GM12878 (cell line): ENCODE results near the gene BCAS3. TPM values are rescaled to one million over a fixed set of nuclear protein-coding genes. Genes with fewer than 3 reads are reported as not detected.

ENCODE experiments used
- ATAC-seq: fragments of 200-7000 bp; cut with Tn5 transposase; 3 replicates; pipeline ENCODE4 v1.9.1; 2020; ENCODE audit warnings: mild to moderate bottlenecking, moderate library complexity
- BruUV-seq: library from RNA; stranded (reverse); fragments of 400-500 nt; replicated peaks from 2 replicates; lab custom pipeline; 2021; lab: Mats Ljungman, UMichigan
- CTCF ChIA-PET: fragments of 300-600 bp; sonication (Branson Sonifier 250); formaldehyde crosslinking; extraction: SDS; loops from one replicate; lab custom pipeline; 2021; ENCODE audit warnings: inconsistent platforms; lab: Yijun Ruan, JAX
- POLR2A ChIA-PET: fragments of 350-600 bp; formaldehyde crosslinking; extraction: SDS; loops from one replicate; lab custom pipeline; 2021; ENCODE audit warnings: inconsistent platforms; lab: Charles Lee
- RAD21 ChIA-PET: fragments of 300-600 bp; sonication (Branson Sonifier 250); formaldehyde crosslinking; loops from one replicate; lab custom pipeline; 2023; ENCODE audit warnings: antibody characterized with exemption; ENCODE audit not compliant: unreplicated experiment; lab: Charles Lee
- SMC1A ChIA-PET: fragments of 300-600 bp; sonication (Branson Sonifier 250); formaldehyde crosslinking; loops from one replicate; lab custom pipeline; 2023; ENCODE audit not compliant: unreplicated experiment, uncharacterized antibody; lab: Charles Lee
- DNase-seq: peaks from one replicate; pipeline ENCODE4 v3.0.0-alpha.2; 2011; ENCODE audit warnings: low read depth, low spot score
- FAIRE-seq: peaks from 3 replicates; lab custom pipeline; 2011; peaks lifted over from hg19 to GRCh38; lab: Jason Lieb, UNC
- H2AFZ ChIP-seq: 2 replicates; pipeline ENCODE4 v1.6.0; 2011; ENCODE audit warnings: low read depth, low read length, control low read depth; ENCODE audit not compliant: control insufficient read depth
- H3K27ac ChIP-seq: 2 replicates; pipeline ENCODE4 v1.5.1; 2011; ENCODE audit warnings: control low read depth; ENCODE audit not compliant: control insufficient read depth, insufficient read depth
- H3K27me3 ChIP-seq, 2 experiments: replicated peaks in 1 of 2; 2 replicates each; pipeline versions ENCODE4 v1.6.0 to v1.6.1; 2011; ENCODE audit warnings: low read length in 1 of 2; ENCODE audit not compliant: control insufficient read depth in 2 of 2, insufficient read depth in 2 of 2
- H3K36me3 ChIP-seq, 2 experiments: 2 replicates each; pipeline ENCODE4 v1.5.1; 2011; ENCODE audit warnings: low read length in 1 of 2; ENCODE audit not compliant: control insufficient read depth in 2 of 2, insufficient read depth in 2 of 2
- H3K4me1 ChIP-seq: 2 replicates; pipeline ENCODE4 v1.6.1; 2011; ENCODE audit warnings: mild to moderate bottlenecking, low read length, moderate library complexity, mixed read lengths; ENCODE audit not compliant: control insufficient read depth, insufficient read depth
- H3K4me2 ChIP-seq: 2 replicates; pipeline ENCODE4 v1.6.0; 2011; ENCODE audit warnings: control low read depth; ENCODE audit not compliant: control insufficient read depth, insufficient read depth
- H3K4me3 ChIP-seq: fragments of 200-600 bp; sonication (generic); 2 replicates; pipeline ENCODE4 v1.5.1; 2016
- H3K79me2 ChIP-seq: 2 replicates; pipeline ENCODE4 v1.6.0; 2011; ENCODE audit warnings: low read length; ENCODE audit not compliant: control insufficient read depth, insufficient read depth
- H3K9ac ChIP-seq: 2 replicates; pipeline ENCODE4 v1.8.0; 2011; ENCODE audit warnings: low read length, control low read depth, mixed read lengths; ENCODE audit not compliant: control insufficient read depth, insufficient read depth
- H3K9me3 ChIP-seq: replicated peaks from 3 replicates; pipeline ENCODE4 v1.5.1; 2011; ENCODE audit warnings: mild to moderate bottlenecking, low read length; ENCODE audit not compliant: control insufficient read depth, insufficient read depth
- H4K20me1 ChIP-seq: 2 replicates; pipeline ENCODE4 v1.6.0; 2011; ENCODE audit not compliant: control insufficient read depth, insufficient read depth
- ASH2L ChIP-seq: fragments of 300-600, 200-600 bp; sonication (generic); IDR thresholded peaks from 2 replicates; pipeline ENCODE4 v1.6.1; 2017; ENCODE audit warnings: low read depth, mild to moderate bottlenecking, borderline replicate concordance
- BHLHE40 ChIP-seq, 2 experiments: fragments of 450-650 bp in 1 of 2; IDR thresholded peaks; 2 replicates each; pipeline ENCODE4 v1.6.1; 2011 to 2017; ENCODE audit warnings: low read depth in 2 of 2, borderline replicate concordance in 1 of 2, improper control_type of control experiment in 1 of 2, low read length in 1 of 2, mild to moderate bottlenecking in 1 of 2
- ETV6 ChIP-seq, 2 experiments: fragments of 450-650 bp in 1 of 2; IDR thresholded peaks in 1 of 2; conservative IDR thresholded peaks in 1 of 2; 2 replicates each; pipeline ENCODE4 v1.6.1; 2014; ENCODE audit warnings: antibody characterized with exemption in 1 of 2, borderline replicate concordance in 1 of 2, low read depth in 1 of 2, mild to moderate bottlenecking in 1 of 2, moderate library complexity in 1 of 2
- GATAD2B ChIP-seq: fragments of 450-650 bp; conservative IDR thresholded peaks from 2 replicates; pipeline ENCODE4 v1.6.1; 2017; ENCODE audit warnings: low read depth, mild to moderate bottlenecking, moderate library complexity
- JUNB ChIP-seq: IDR thresholded peaks from 2 replicates; pipeline ENCODE4 v1.6.1; 2016; ENCODE audit warnings: antibody characterized with exemption, mild to moderate bottlenecking
- MYB ChIP-seq: fragments of 150-350 bp; IDR thresholded peaks from 2 replicates; pipeline ENCODE4 v1.6.1; 2014; ENCODE audit warnings: mild to moderate bottlenecking, low read depth, low read length, borderline replicate concordance
- MYC ChIP-seq: IDR thresholded peaks from 2 replicates; pipeline ENCODE4 v1.6.1; 2011; ENCODE audit warnings: mild to moderate bottlenecking, low read length, moderate library complexity, inconsistent platforms; ENCODE audit not compliant: insufficient read depth, insufficient replicate concordance, insufficient read length, severe bottlenecking
- NR2C1 ChIP-seq: fragments of 450-650 bp; IDR thresholded peaks from 2 replicates; pipeline ENCODE4 v1.6.1; 2017; ENCODE audit warnings: antibody characterized with exemption, mild to moderate bottlenecking, moderate library complexity
- RELA ChIP-seq: fragments of 450-650 bp; IDR thresholded peaks from 2 replicates; pipeline ENCODE4 v1.8.0; 2014; ENCODE audit warnings: borderline replicate concordance; ENCODE audit not compliant: partially characterized antibody
- REST ChIP-seq: IDR thresholded peaks from 2 replicates; pipeline ENCODE4 v1.6.1; 2012; ENCODE audit warnings: mild to moderate bottlenecking, low read depth, low read length
- TCF12 ChIP-seq: IDR thresholded peaks from 2 replicates; pipeline ENCODE4 v1.6.1; 2011; ENCODE audit warnings: low read depth, mild to moderate bottlenecking, low read length
- WRNIP1 ChIP-seq: IDR thresholded peaks from 2 replicates; pipeline ENCODE4 v1.6.1; 2011; ENCODE audit warnings: low read depth, low read length, improper control_type of control experiment, borderline replicate concordance
- ZZZ3 ChIP-seq: IDR thresholded peaks from 2 replicates; pipeline ENCODE4 v1.6.1; 2011; ENCODE audit warnings: low read depth; ENCODE audit not compliant: control insufficient read depth, insufficient read length
- WGBS: methylation state at CpG from one replicate; pipeline ENCODE4 v1.1.6; 2016; ENCODE audit warnings: low lambda C conversion rate; ENCODE audit not compliant: insufficient replicate concordance, insufficient coverage; ENCODE audit errors: missing lambda C conversion rate; 5-methylcytosine and 5-hydroxymethylcytosine counted together
- in situ Hi-C: fragments of 300-500 bp; cut with MboI; formaldehyde crosslinking; loops from 9 replicates; pipeline ENCODE4 v1.14.3; 2018; ENCODE audit warnings: mixed read lengths
- intact Hi-C: fragments of 100-400 bp; cut with micrococcal nuclease; formaldehyde crosslinking; loops from one replicate; pipeline ENCODE4 v1.14.2; 2022; ENCODE audit not compliant: unreplicated experiment
- polyA plus RNA-seq, 11 experiments: library from polyadenylated mRNA; depleted of rRNA in 4 of 11; unstranded in 6 of 11; stranded (reverse) in 5 of 11; fragments of >200 nt; fragmentation: Nextera tagmentation in 4 of 11; fragmentation: Illumina TruSeq in 1 of 11; extraction: Ambion mirVana in 4 of 11; extraction: Trizol in 1 of 11; gene quantifications; 1 replicate in 1 of 11; 2 replicates in 10 of 11; pipeline versions ENCODE4 v1.2.1 to v1.2.3, GENCODE V29; 2011 to 2016; ENCODE audit warnings: inconsistent platforms in 2 of 11, missing spikeins in 2 of 11, low read depth in 1 of 11
- total RNA-seq, 4 experiments: library from RNA; depleted of rRNA in 3 of 4; stranded (reverse); fragments of >200 nt in 3 of 4; fragmentation: Illumina TruSeq in 1 of 4; extraction: Trizol in 1 of 4; gene quantifications; 2 replicates each; pipeline versions ENCODE4 v1.2.1 to v1.2.3, GENCODE V29; 2013 to 2021
- TF ChIP-seq, protein P1 (sequence below): IDR thresholded peaks from 2 replicates; pipeline ENCODE4 v1.6.1; 2011; ENCODE audit warnings: low read depth, low read length, improper control_type of control experiment, borderline replicate concordance
- TF ChIP-seq, protein P2 (sequence below): IDR thresholded peaks from 2 replicates; pipeline ENCODE4 v1.6.1; 2011; ENCODE audit warnings: borderline replicate concordance, low read depth, mild to moderate bottlenecking, moderate library complexity, low read length; ENCODE audit not compliant: insufficient read depth, poor library complexity, severe bottlenecking

Gene BCAS3
- total and polyA plus RNA-seq, 10 of the 15 experiments (the other 5 are each of a cell fraction or from before 2014, with no cell fraction given): 2.1 to 11.0 (median 6.6) TPM

GRCh38 chr17:60969500-60970037, 291.9 kb downstream of the BCAS3 start:
- no peak for FAIRE-seq
- TF ChIP-seq MYC: no peak
- TF ChIP-seq JUNB: no peak
- TF ChIP-seq BHLHE40 (IDR thresholded peaks at IDR 0.05; ENCODE audit: borderline replicate concordance in 1 of 2, low read depth in 2 of 2, low read length in 1 of 2): no peak
- TF ChIP-seq NR2C1: no peak
- TF ChIP-seq, protein P1, sequence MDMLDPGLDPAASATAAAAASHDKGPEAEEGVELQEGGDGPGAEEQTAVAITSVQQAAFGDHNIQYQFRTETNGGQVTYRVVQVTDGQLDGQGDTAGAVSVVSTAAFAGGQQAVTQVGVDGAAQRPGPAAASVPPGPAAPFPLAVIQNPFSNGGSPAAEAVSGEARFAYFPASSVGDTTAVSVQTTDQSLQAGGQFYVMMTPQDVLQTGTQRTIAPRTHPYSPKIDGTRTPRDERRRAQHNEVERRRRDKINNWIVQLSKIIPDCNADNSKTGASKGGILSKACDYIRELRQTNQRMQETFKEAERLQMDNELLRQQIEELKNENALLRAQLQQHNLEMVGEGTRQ: no peak
- TF ChIP-seq REST: no peak
- no peak for TF ChIP-seq ASH2L
- TF ChIP-seq MYB: no peak
- no peak for TF ChIP-seq ETV6 (conservative IDR thresholded peaks at IDR 0.05 in 1 of 2, IDR thresholded peaks at IDR 0.05 in 1 of 2; ENCODE audit: borderline replicate concordance in 1 of 2, low read depth in 1 of 2)
- TF ChIP-seq GATAD2B: no peak
- TF ChIP-seq TCF12: no peak
- TF ChIP-seq ZZZ3: no peak
- TF ChIP-seq RELA: no peak
- TF ChIP-seq, protein P2, sequence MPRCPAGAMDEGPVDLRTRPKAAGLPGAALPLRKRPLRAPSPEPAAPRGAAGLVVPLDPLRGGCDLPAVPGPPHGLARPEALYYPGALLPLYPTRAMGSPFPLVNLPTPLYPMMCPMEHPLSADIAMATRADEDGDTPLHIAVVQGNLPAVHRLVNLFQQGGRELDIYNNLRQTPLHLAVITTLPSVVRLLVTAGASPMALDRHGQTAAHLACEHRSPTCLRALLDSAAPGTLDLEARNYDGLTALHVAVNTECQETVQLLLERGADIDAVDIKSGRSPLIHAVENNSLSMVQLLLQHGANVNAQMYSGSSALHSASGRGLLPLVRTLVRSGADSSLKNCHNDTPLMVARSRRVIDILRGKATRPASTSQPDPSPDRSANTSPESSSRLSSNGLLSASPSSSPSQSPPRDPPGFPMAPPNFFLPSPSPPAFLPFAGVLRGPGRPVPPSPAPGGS: no peak
- no peak for TF ChIP-seq WRNIP1
- CTCF ChIA-PET: interaction anchor here (0.6 kb wide), 1 partner anchor 390 kb away, joined by 3 read pairs; no protein-coding TSS in a partner anchor
- no peak overlapping the region for H3K4me3 ChIP-seq
- no peaks in the 10 kb centered on the region for H3K36me3 ChIP-seq
- SMC1A ChIA-PET: no interaction called here
- no peaks in the 10 kb centered on the region; the same call in 1 of the 2 replicates for H4K20me1 ChIP-seq
- 5% methylated on average over 1 of the region's 1 CpG for WGBS
- RAD21 ChIA-PET: no interaction called here
- no peak for ATAC-seq
- POLR2A ChIA-PET: no interaction called here
- H3K27me3 ChIP-seq: no peaks in the 10 kb centered on the region
- no peak overlapping the region for H3K4me2 ChIP-seq
- DNase-seq: no peak
- intact Hi-C loops (loop anchor here (2.0 to 5.0 kb wide), 2 partner anchors 247 to 421 kb away; no protein-coding TSS in a partner anchor), in situ Hi-C loops (no loop called here)
- BruUV-seq: no TSS peak
- H3K9me3 ChIP-seq: no peaks in the 10 kb centered on the region; the same call in 2 of the 3 replicates
- H3K79me2 ChIP-seq: no peaks in the 10 kb centered on the region
- H3K4me1 ChIP-seq: no peaks in the 10 kb centered on the region
- no peak overlapping the region for H2AFZ ChIP-seq
- H3K27ac ChIP-seq: no peak overlapping the region
- no peak overlapping the region for H3K9ac ChIP-seq
